CD4-positive, alpha-beta T cell (primary cell): ENCODE data around the gene LDLRAD4. TPM values are rescaled to one million over a fixed set of nuclear protein-coding genes. Genes with fewer than 3 reads are reported as not detected.
A peak's percentile ranks its signal among the peaks of the same experiment; 100 is the strongest.

ENCODE experiments used
- ATAC-seq: fragments of 200-7000 bp; cut with Tn5 transposase; one replicate; pipeline ENCODE4 v1.10.0; 2022; ENCODE audit warnings: mild to moderate bottlenecking; ENCODE audit not compliant: poor library complexity
- CTCF ChIA-PET: fragments of 350-600 bp; sonication (Branson Sonifier 250); formaldehyde crosslinking; loops from one replicate; lab custom pipeline; 2021; ENCODE audit warnings: antibody characterized with exemption, inconsistent platforms; lab: Charles Lee
- POLR2A ChIA-PET: fragments of 350-600 bp; sonication (Branson Sonifier 250); formaldehyde crosslinking; loops from one replicate; lab custom pipeline; 2021; ENCODE audit warnings: antibody characterized with exemption, inconsistent platforms; lab: Charles Lee
- DNase-seq, 14 experiments: peaks; one replicate each; pipeline ENCODE4 v3.0.0-alpha.2; 2013 to 2020; ENCODE audit warnings: mixed read lengths in 2 of 14
- H3K27ac ChIP-seq, 2 donors: one replicate each; pipeline versions ENCODE4 v1.5.1 to v1.7.0; 2013; ENCODE audit warnings: low read length in 2 of 2, low read depth in 1 of 2, mild to moderate bottlenecking in 1 of 2
- H3K27me3 ChIP-seq, 2 experiments: 1 replicate in 1 of 2; 2 replicates in 1 of 2; pipeline versions ENCODE4 v1.6.1 to v1.7.0; 2013; ENCODE audit warnings: low read length in 2 of 2, control low read depth in 1 of 2, mild to moderate bottlenecking in 1 of 2, moderate library complexity in 1 of 2; ENCODE audit not compliant: insufficient read depth in 2 of 2, control insufficient read depth in 1 of 2
- H3K36me3 ChIP-seq: one replicate; pipeline ENCODE4 v1.6.1; 2013; ENCODE audit warnings: low read length, control low read depth; ENCODE audit not compliant: insufficient read depth
- H3K4me1 ChIP-seq: one replicate; pipeline ENCODE4 v1.6.1; 2013; ENCODE audit warnings: low read length, control low read depth; ENCODE audit not compliant: insufficient read depth
- H3K4me3 ChIP-seq: one replicate; pipeline ENCODE4 v1.5.1; 2013; ENCODE audit warnings: mild to moderate bottlenecking, low read length, moderate library complexity
- H3K9me3 ChIP-seq, 2 experiments: 1 replicate in 1 of 2; 2 replicates in 1 of 2; pipeline versions ENCODE4 v1.6.1 to v1.7.0; 2013; ENCODE audit warnings: low read length in 2 of 2, mild to moderate bottlenecking in 2 of 2, control low read depth in 1 of 2, moderate library complexity in 1 of 2; ENCODE audit not compliant: control insufficient read depth in 1 of 2, insufficient read depth in 1 of 2
- H3K27ac Mint-ChIP-seq: one replicate; pipeline ENCODE4 v1.8.0; 2020; ENCODE audit warnings: mixed read lengths
- H3K27me3 Mint-ChIP-seq: one replicate; pipeline ENCODE4 v1.8.0; 2021; ENCODE audit warnings: mixed read lengths
- H3K36me3 Mint-ChIP-seq: one replicate; pipeline ENCODE4 v1.8.0; 2021; ENCODE audit warnings: low read depth, mixed read lengths
- H3K4me1 Mint-ChIP-seq: one replicate; pipeline ENCODE4 v1.8.0; 2021; ENCODE audit warnings: low read depth, mixed read lengths
- H3K4me3 Mint-ChIP-seq: one replicate; pipeline ENCODE4 v1.8.0; 2020; ENCODE audit warnings: mild to moderate bottlenecking, mixed read lengths
- H3K9me3 Mint-ChIP-seq: one replicate; pipeline ENCODE4 v1.8.0; 2020; ENCODE audit warnings: mixed read lengths
- intact Hi-C, 2 experiments: fragments of 100-400 bp; cut with DNase I in 1 of 2; cut with micrococcal nuclease in 1 of 2; formaldehyde crosslinking; loops; one replicate each; pipeline versions ENCODE4 v1.15.1 to v1.9.0; 2023 to 2025; cut with DNase I, micrococcal nuclease
- total RNA-seq, 174 experiments: library from RNA in 2 of 174; stranded (reverse) in 2 of 174; gene quantifications; one replicate each; pipeline ENCODE4 v1.2.3 and lab custom pipeline; 2021 to 2026
- TF ChIP-seq, protein P1 (sequence below): fragments of 200-600 bp; IDR thresholded peaks from one replicate; pipeline ENCODE4 v1.8.0; 2022; ENCODE audit warnings: antibody characterized with exemption, mild to moderate bottlenecking

LDLRAD4 gene
- total RNA-seq, 2 experiments from 2014 or later = 51.9 to 52.7 TPM

DNA sequence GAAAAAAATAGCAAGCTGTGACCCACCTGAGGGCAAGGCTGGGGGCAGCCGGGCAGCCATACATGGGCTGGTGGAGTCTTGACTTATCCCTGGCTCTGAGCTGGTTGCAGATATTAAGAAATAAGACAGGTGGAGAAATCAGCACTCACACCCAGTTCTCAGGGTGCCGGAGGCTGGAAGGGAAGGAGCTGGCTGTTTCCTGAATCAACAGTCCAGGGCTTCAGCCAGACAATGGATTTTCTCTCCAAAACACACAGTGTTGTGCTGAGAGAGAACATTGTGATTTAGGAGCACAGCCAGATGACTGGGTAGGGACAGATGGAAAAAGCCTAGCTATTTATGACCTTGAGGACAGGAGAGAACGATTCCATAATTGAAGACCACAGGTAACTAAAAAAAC is 208.8 kb downstream of the LDLRAD4 start:
- DNase-seq = no peak
- H3K36me3 ChIP-seq = no peaks in the 10 kb centered on the region
- peaks cover 54% of the 10 kb centered on the region for H3K4me1 Mint-ChIP-seq
- ChIA-PET CTCF (interaction anchor here (0.8 kb wide), 1 partner anchor 19 kb away, joined by 3 read pairs; no protein-coding TSS in a partner anchor), POLR2A (interaction anchor here (1.1 kb wide), 1 partner anchor 9 kb away, joined by 4 read pairs; no protein-coding TSS in a partner anchor)
- no peaks in the 10 kb centered on the region for H3K9me3 Mint-ChIP-seq
- ATAC-seq = no peak
- H3K4me3 ChIP-seq = no peak overlapping the region
- TF ChIP-seq, protein P1, sequence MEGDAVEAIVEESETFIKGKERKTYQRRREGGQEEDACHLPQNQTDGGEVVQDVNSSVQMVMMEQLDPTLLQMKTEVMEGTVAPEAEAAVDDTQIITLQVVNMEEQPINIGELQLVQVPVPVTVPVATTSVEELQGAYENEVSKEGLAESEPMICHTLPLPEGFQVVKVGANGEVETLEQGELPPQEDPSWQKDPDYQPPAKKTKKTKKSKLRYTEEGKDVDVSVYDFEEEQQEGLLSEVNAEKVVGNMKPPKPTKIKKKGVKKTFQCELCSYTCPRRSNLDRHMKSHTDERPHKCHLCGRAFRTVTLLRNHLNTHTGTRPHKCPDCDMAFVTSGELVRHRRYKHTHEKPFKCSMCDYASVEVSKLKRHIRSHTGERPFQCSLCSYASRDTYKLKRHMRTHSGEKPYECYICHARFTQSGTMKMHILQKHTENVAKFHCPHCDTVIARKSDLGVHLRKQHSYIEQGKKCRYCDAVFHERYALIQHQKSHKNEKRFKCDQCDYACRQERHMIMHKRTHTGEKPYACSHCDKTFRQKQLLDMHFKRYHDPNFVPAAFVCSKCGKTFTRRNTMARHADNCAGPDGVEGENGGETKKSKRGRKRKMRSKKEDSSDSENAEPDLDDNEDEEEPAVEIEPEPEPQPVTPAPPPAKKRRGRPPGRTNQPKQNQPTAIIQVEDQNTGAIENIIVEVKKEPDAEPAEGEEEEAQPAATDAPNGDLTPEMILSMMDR = no peak
- no peaks in the 10 kb centered on the region for H3K9me3 ChIP-seq
- H3K36me3 Mint-ChIP-seq = no peaks in the 10 kb centered on the region
- H3K27me3 Mint-ChIP-seq = no peaks in the 10 kb centered on the region
- H3K27me3 ChIP-seq = no peaks in the 10 kb centered on the region
- intact Hi-C loops = no loop called here
- H3K27ac ChIP-seq = no peak overlapping the region
- H3K27ac Mint-ChIP-seq = no peak overlapping the region
- peaks cover 11% of the 10 kb centered on the region for H3K4me1 ChIP-seq
- no peak overlapping the region for H3K4me3 Mint-ChIP-seq

DNA sequence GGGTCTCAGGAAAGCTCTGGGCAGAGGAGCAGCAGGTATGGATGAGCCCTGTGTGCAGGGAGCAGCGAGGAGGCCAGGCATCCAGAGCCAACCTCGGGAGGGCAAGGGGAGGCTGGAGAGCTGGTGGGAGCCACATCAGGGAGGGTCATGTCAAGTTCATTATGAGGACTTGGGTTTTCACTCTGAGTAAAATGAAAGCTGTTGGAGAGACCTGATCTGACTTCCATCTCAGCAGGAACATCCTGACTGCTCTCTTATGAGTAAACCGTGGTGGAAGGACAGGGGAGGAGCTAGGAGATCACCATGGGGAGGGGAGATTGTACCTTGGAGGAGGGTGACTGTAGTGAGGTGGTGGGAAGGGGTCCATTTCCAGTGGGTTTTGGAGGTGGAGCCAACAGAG is 209.8 kb downstream of the LDLRAD4 start:
- TF ChIP-seq, protein P1 = no peak
- ATAC-seq (no peak), DNase-seq (no peak)
- Histone ChIP-seq H3K27me3 (no peaks in the 10 kb centered on the region), H3K4me3 (no peak overlapping the region), H3K4me1 (peaks cover 11% of the 10 kb centered on the region), H3K9me3 (no peaks in the 10 kb centered on the region), H3K27ac (no peak overlapping the region), H3K36me3 (no peaks in the 10 kb centered on the region)
- Mint-ChIP-seq H3K27ac (peak overlapping the region; percentile 5), H3K36me3 (no peaks in the 10 kb centered on the region), H3K9me3 (no peaks in the 10 kb centered on the region), H3K4me3 (no peak overlapping the region), H3K4me1 (peaks cover 49% of the 10 kb centered on the region), H3K27me3 (no peaks in the 10 kb centered on the region)
- intact Hi-C loops = no loop called here
- CTCF ChIA-PET = no interaction called here
- POLR2A ChIA-PET = no interaction called here

DNA sequence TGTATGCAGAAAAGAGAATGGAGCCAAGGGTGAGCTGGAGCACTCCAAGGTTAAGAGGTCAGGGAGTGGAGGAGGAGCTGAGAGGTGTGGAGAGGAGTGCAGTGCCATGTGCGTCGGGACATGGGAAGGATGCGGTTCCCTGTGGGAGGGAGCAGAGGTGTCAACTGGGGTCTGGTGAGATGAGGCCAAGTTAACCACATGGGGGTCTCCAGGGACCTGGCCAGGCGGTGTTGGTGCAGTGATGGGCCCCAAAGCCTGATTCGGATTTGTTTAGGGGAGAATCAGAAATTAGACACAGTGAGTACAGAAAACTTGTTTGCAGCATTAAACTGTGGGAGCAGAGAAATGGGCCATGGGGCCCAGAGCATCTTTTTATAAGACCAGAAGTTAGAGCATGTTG is 210.5 kb downstream of the LDLRAD4 start:
- H3K36me3 ChIP-seq = no peaks in the 10 kb centered on the region
- no peaks in the 10 kb centered on the region for H3K27me3 ChIP-seq
- H3K4me1 ChIP-seq = peaks cover 11% of the 10 kb centered on the region
- no peaks in the 10 kb centered on the region for H3K9me3 ChIP-seq
- H3K4me3 ChIP-seq = no peak overlapping the region
- H3K9me3 Mint-ChIP-seq = no peaks in the 10 kb centered on the region
- H3K4me1 Mint-ChIP-seq = peaks cover 46% of the 10 kb centered on the region
- TF ChIP-seq, protein P1 = no peak
- H3K36me3 Mint-ChIP-seq = no peaks in the 10 kb centered on the region
- no peak for DNase-seq
- ChIA-PET POLR2A (interaction anchor here (0.8 kb wide), 1 partner anchor 131 kb away, joined by 3 read pairs; no protein-coding TSS in a partner anchor), CTCF (no interaction called here)
- H3K27me3 Mint-ChIP-seq = no peaks in the 10 kb centered on the region
- intact Hi-C loops = no loop called here
- no peak overlapping the region for H3K27ac ChIP-seq
- ATAC-seq = no peak
- H3K4me3 Mint-ChIP-seq = no peak overlapping the region
- H3K27ac Mint-ChIP-seq = peak overlapping the region; percentile 5
